ACHN (cell line): ENCODE data around the gene SPAG5.

Experiments
- DNase-seq: peaks from one replicate; pipeline ENCODE4 v3.0.0-alpha.2; 2015
- in situ Hi-C: cut with HindIII; loops from 2 replicates; pipeline ENCODE4 v1.10.0; 2017; ENCODE audit warnings: low sequenced_read_pairs, low pct_ligation_motif_present, low pct_unique_long_range_greater_than_20kb

Gene SPAG5

DNA sequence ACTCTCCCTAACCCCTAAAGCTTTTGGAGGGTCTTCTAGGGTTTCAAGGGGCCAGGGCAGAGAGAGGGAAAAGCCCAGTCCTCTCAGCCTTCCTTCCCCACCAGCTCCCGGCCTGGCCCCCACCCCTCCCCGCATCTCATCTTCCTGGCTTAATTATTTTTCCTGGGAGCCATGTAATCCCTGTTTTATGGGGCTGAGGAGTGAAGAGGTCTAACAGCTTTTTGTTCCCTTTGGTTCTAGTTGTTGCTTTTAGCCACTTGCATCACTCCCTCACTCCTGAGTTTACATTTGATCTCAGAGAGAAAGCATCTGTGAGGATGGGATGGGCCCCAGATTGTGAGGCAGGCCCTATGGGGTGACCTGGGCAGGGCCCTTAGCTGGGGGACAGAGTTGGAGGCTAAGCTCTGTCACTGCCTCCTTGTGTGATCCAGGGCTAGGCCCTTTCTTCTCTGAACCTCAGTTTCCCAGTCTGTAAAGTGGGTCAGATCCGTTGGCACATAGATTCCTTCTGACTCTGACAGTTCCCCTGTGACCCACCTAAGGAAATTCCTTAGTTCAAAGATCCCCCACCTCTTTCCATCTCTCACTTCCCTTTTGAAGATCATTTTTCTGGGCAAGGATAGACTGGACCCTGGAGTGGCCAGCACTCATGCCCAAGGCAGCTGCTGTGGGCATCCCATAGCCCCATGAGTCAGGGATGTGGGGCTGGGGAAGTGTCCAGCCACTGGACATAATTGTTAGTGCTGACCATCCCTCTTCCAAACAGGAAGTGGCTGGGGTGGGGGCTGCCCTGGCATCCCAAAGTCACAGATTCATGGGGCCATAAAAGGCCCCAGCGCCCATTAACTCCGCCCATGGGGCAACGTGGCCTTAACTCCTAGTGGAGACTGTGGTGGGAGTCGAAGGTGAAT is 66.5 kb downstream of the SPAG5 start:
- DNase-seq = no peak
- in situ Hi-C loops = no loop called here

DNA sequence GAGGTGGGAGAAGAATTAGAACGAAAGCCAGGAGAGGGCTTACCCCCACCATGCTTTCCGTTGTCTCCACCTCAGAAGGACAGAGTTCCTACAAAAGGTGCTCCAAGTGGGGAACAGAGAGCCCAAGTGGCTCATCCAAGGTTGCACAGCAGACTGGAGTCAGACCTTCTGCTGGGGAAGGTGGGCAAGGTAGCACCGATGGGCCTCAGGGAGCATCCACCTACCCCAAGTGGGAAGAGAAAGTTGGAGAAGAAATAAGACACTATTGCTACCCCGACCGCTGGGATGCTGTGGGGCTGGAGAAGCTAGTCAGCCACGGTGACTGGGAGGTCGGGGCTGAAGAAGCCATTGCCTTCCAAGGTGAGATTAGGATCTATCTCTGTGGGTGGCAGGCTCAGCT is 67.9 kb downstream of the SPAG5 start:
- in situ Hi-C loops = no loop called here
- DNase-seq = no peak

DNA sequence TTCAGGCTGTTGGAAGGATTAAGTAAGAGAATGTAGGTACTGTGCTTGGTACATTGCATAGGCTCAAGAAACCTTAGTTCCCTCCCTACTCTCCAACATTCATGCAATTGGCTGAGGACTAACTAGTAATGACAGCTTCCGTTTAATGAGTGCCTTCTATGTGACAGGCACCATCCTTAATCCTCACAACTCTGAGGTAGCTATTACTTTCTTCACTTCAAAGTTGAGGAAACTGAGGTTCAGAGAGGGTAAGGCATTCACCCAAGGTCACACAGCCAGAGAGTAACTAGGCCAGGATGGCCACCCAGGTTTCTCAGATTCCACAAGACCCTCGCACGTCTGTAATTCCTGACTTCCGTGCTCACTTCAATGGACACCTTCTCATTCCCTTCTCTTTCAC is 68.6 kb downstream of the SPAG5 start:
- in situ Hi-C loops = no loop called here
- DNase-seq = no peak

DNA sequence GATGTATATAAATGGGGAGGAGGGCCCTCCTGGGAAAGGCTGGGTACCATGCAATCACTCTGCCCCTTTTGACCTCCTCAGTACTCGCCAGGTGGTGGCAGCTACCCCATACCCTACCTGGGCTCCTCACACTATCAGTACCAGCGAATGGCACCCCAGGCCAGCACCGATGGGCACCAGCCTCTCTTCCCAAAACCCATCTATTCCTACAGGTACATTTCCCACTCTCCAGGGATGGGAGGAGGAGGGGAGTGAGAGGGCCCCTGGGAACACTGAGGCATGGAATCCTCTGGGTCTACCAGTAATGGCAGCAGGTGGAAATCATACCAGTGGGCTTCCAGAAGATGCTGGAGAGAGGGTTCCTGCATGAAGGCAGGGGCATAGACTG is 69.8 kb downstream of the SPAG5 start:
- in situ Hi-C loops = no loop called here
- DNase-seq = no peak

DNA sequence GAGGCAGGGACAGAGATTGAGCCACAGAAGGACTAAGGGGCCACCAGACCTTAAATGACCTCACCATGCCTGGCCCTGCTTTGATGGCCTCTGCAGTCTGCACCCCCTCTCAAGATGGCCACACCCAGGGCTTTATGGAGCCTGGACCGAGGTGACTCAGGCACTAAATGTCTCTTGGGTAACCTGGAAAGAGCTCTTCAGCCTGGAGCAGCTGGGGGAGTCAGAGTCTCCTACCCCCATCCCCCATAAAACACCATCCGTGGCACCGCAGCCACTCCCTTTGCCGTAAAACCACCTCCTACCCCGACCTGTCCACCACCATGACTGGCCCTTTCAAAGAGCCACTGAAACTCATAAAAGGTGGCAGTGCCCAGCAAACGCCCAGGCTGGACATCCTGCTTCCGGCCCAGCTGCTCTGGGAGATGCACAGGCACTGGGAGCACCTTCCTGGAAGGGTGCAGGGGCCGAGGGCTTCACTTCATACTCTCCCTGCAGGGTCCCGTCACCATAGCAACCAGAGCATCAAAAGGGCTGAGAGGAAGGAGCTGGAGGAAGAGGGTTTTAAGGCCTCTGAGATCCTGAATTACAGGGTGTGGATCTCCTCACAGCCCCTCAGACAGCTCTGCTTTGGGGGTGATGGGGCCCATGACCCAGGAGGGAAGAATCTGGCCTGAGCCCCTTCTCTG is 70.4 kb downstream of the SPAG5 start:
- in situ Hi-C loops = no loop called here
- no peak for DNase-seq

DNA sequence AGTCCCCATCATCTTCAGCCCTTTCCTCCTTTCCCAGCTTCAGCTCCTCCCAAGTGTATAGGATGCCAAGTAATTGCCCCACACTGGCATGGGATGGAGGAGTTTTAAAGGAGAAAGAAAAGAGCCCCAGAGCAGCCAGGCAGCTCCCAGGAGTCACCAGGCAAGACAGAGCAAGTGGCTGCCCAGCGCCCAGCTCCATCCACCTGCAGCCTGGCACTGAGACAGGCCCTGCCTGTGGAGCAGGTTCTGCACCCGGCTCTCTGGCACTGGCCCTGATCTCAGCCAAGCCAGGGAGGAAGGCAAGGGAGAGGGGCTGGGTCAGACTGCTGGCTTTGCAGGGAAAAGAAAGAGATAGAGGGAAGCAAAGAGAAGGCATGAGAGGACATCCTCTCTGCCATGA is 71.0 kb downstream of the SPAG5 start:
- in situ Hi-C loops = no loop called here
- DNase-seq = no peak
